K562 (cell line): Measurements from ENCODE around the gene CFAP251.

Experiments
- CHD2 ChIP-seq: IDR thresholded peaks from 2 replicates; pipeline ENCODE4 v1.6.1; 2011; ENCODE audit warnings: low read depth, low read length
- GABPA ChIP-seq: fragments of 200-800 bp; sonication (Bioruptor generic); conservative IDR thresholded peaks from 2 replicates; pipeline ENCODE4 v1.6.1; 2016; ENCODE audit warnings: low read depth, missing genetic modification characterization, missing compliant biosample characterization
- GATAD2A ChIP-seq: fragments of 450-650 bp; IDR thresholded peaks from 2 replicates; pipeline ENCODE4 v1.6.1; 2017
- HMG20A ChIP-seq: fragments of 450-650 bp; formaldehyde crosslinking; conservative IDR thresholded peaks from 2 replicates; pipeline ENCODE4 v1.4.0; 2020; ENCODE audit warnings: mild to moderate bottlenecking, mixed read lengths
- TAF1 ChIP-seq: IDR thresholded peaks from 2 replicates; pipeline ENCODE4 v1.6.1; 2011; ENCODE audit warnings: mild to moderate bottlenecking, low read length, moderate library complexity; ENCODE audit not compliant: insufficient read depth, control insufficient read depth, severe bottlenecking; ENCODE audit errors: extremely low read depth
- TAF9B ChIP-seq: fragments of 450-650 bp; IDR thresholded peaks from 2 replicates; pipeline ENCODE4 v1.6.1; 2018; ENCODE audit warnings: mild to moderate bottlenecking; ENCODE audit not compliant: partially characterized antibody
- ZFP36 ChIP-seq: fragments of 150-350 bp; IDR thresholded peaks from 2 replicates; pipeline ENCODE4 v1.6.1; 2018; ENCODE audit warnings: low read length, low read depth; ENCODE audit not compliant: partially characterized antibody
- ZNF592 ChIP-seq: fragments of 450-650 bp; IDR thresholded peaks from 2 replicates; pipeline ENCODE4 v1.6.1; 2017; ENCODE audit warnings: antibody characterized with exemption, mild to moderate bottlenecking
- TF ChIP-seq, protein P1 (sequence below), 3 experiments: IDR thresholded peaks in 2 of 3; conservative IDR thresholded peaks in 1 of 3; 2 replicates each; pipeline ENCODE4 v1.5.1; 2011 to 2012; ENCODE audit warnings: low read length in 3 of 3, mild to moderate bottlenecking in 3 of 3, control low read depth in 2 of 3, improper control_type of control experiment in 1 of 3, inconsistent platforms in 1 of 3, low read depth in 1 of 3, mixed read lengths in 1 of 3, moderate library complexity in 1 of 3; ENCODE audit not compliant: insufficient read depth in 2 of 3
- TF ChIP-seq, protein P2 (sequence below), 2 experiments: fragments of 450-650 bp; formaldehyde crosslinking in 1 of 2; IDR thresholded peaks; 2 replicates each; pipeline versions ENCODE4 v1.4.0 to v1.6.1; 2014 to 2020; ENCODE audit warnings: mild to moderate bottlenecking in 2 of 2, borderline replicate concordance in 1 of 2, low read depth in 1 of 2

- TF ChIP-seq ZNF592 (no peak), GABPA (no peak), CHD2 (no peak), GATAD2A (no peak), TAF1 (no peak), TAF9B (no peak), ZFP36 (no peak), HMG20A (CRISPR knock-in tag) (no peak)
- TF ChIP-seq, protein P1, sequence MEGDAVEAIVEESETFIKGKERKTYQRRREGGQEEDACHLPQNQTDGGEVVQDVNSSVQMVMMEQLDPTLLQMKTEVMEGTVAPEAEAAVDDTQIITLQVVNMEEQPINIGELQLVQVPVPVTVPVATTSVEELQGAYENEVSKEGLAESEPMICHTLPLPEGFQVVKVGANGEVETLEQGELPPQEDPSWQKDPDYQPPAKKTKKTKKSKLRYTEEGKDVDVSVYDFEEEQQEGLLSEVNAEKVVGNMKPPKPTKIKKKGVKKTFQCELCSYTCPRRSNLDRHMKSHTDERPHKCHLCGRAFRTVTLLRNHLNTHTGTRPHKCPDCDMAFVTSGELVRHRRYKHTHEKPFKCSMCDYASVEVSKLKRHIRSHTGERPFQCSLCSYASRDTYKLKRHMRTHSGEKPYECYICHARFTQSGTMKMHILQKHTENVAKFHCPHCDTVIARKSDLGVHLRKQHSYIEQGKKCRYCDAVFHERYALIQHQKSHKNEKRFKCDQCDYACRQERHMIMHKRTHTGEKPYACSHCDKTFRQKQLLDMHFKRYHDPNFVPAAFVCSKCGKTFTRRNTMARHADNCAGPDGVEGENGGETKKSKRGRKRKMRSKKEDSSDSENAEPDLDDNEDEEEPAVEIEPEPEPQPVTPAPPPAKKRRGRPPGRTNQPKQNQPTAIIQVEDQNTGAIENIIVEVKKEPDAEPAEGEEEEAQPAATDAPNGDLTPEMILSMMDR (IDR thresholded peaks at IDR 0.05 in 2 of 3, conservative IDR thresholded peaks at IDR 0.05 in 1 of 3; ENCODE audit: insufficient read depth in 2 of 3, low read depth in 1 of 3, low read length in 3 of 3): no peak
- TF ChIP-seq, protein P2, sequence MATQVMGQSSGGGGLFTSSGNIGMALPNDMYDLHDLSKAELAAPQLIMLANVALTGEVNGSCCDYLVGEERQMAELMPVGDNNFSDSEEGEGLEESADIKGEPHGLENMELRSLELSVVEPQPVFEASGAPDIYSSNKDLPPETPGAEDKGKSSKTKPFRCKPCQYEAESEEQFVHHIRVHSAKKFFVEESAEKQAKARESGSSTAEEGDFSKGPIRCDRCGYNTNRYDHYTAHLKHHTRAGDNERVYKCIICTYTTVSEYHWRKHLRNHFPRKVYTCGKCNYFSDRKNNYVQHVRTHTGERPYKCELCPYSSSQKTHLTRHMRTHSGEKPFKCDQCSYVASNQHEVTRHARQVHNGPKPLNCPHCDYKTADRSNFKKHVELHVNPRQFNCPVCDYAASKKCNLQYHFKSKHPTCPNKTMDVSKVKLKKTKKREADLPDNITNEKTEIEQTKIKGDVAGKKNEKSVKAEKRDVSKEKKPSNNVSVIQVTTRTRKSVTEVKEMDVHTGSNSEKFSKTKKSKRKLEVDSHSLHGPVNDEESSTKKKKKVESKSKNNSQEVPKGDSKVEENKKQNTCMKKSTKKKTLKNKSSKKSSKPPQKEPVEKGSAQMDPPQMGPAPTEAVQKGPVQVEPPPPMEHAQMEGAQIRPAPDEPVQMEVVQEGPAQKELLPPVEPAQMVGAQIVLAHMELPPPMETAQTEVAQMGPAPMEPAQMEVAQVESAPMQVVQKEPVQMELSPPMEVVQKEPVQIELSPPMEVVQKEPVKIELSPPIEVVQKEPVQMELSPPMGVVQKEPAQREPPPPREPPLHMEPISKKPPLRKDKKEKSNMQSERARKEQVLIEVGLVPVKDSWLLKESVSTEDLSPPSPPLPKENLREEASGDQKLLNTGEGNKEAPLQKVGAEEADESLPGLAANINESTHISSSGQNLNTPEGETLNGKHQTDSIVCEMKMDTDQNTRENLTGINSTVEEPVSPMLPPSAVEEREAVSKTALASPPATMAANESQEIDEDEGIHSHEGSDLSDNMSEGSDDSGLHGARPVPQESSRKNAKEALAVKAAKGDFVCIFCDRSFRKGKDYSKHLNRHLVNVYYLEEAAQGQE (IDR thresholded peaks at IDR 0.05; ENCODE audit: borderline replicate concordance): no peak
- TF ChIP-seq, protein P2 (CRISPR knock-in tag; IDR thresholded peaks at IDR 0.05; ENCODE audit: low read depth): no peak
Observed at GRCh38 chr12:122043476-122043875, 125.1 kb downstream of the CFAP251 start.
